K562 (cell line): ENCODE data around the gene BTRC. TPM values are rescaled to one million over a fixed set of nuclear protein-coding genes. Genes with fewer than 3 reads are reported as not detected.

Source experiments
- ARID4B ChIP-seq: sonication (generic); formaldehyde crosslinking; IDR thresholded peaks from 2 replicates; pipeline ENCODE4 v1.8.0; 2022; ENCODE audit warnings: mild to moderate bottlenecking, missing genetic modification reagents
- ATF7 ChIP-seq: fragments of 450-650 bp; IDR thresholded peaks from 2 replicates; pipeline ENCODE4 v1.7.1; 2014; ENCODE audit warnings: mild to moderate bottlenecking, moderate library complexity
- ETV6 ChIP-seq, 3 experiments: fragments of 150-350 bp in 1 of 3; sonication (generic) in 1 of 3; formaldehyde crosslinking in 1 of 3; IDR thresholded peaks; 2 replicates each; pipeline versions ENCODE4 v1.6.1 to v1.8.0; 2014 to 2022; ENCODE audit warnings: borderline replicate concordance in 2 of 3, low read depth in 2 of 3, antibody characterized with exemption in 1 of 3, low read length in 1 of 3, mild to moderate bottlenecking in 1 of 3, missing genetic modification reagents in 1 of 3
- GTF2A2 ChIP-seq: IDR thresholded peaks from 2 replicates; pipeline ENCODE4 v1.6.1; 2016; ENCODE audit warnings: mild to moderate bottlenecking, missing genetic modification characterization, missing compliant biosample characterization
- HNRNPL ChIP-seq: fragments of 200-400 bp; formaldehyde crosslinking; IDR thresholded peaks from 2 replicates; pipeline ENCODE4 v1.6.1; 2017; ENCODE audit warnings: low read depth, mild to moderate bottlenecking, low read length
- KDM2B ChIP-seq: fragments of 250-450 bp; sonication (Bioruptor Pico); IDR thresholded peaks from 2 replicates; pipeline ENCODE4 v1.8.0; 2021; ENCODE audit warnings: mild to moderate bottlenecking, moderate library complexity
- KLF16 ChIP-seq: IDR thresholded peaks from 2 replicates; pipeline ENCODE4 v1.6.1; 2016; ENCODE audit warnings: antibody characterized with exemption
- MEIS2 ChIP-seq: fragments of 450-650 bp; IDR thresholded peaks from 2 replicates; pipeline ENCODE4 v1.6.1; 2014; ENCODE audit warnings: mild to moderate bottlenecking; ENCODE audit not compliant: partially characterized antibody
- MTA2 ChIP-seq: fragments of 450-650 bp; IDR thresholded peaks from 2 replicates; pipeline ENCODE4 v1.6.1; 2016; ENCODE audit warnings: low read depth
- NCOR1 ChIP-seq: fragments of 450-650 bp; IDR thresholded peaks from 2 replicates; pipeline ENCODE4 v1.6.1; 2016; ENCODE audit warnings: mild to moderate bottlenecking, moderate library complexity
- NR4A1 ChIP-seq, 2 experiments: fragments of 250-450 bp in 1 of 2; fragments of 450-650 bp in 1 of 2; sonication (Bioruptor Pico) in 1 of 2; IDR thresholded peaks; 2 replicates each; pipeline versions ENCODE4 v1.4.0 to v1.6.1; 2016 to 2020; ENCODE audit warnings: mild to moderate bottlenecking in 2 of 2, missing compliant biosample characterization in 1 of 2, missing genetic modification characterization in 1 of 2, moderate library complexity in 1 of 2
- PBX2 ChIP-seq, 2 experiments: IDR thresholded peaks in 1 of 2; conservative IDR thresholded peaks in 1 of 2; 2 replicates each; pipeline ENCODE4 v1.6.1; 2016; ENCODE audit warnings: low read depth in 2 of 2, mild to moderate bottlenecking in 1 of 2, missing compliant biosample characterization in 1 of 2, missing genetic modification characterization in 1 of 2, moderate library complexity in 1 of 2
- TEAD4 ChIP-seq, 2 experiments: sonication (generic) in 1 of 2; formaldehyde crosslinking in 1 of 2; IDR thresholded peaks; 2 replicates each; pipeline versions ENCODE4 v1.6.1 to v1.8.0; 2012 to 2022; ENCODE audit warnings: borderline replicate concordance in 1 of 2, inconsistent platforms in 1 of 2, low read length in 1 of 2, mild to moderate bottlenecking in 1 of 2, missing genetic modification reagents in 1 of 2
- ZNF263 ChIP-seq: sonication (generic); formaldehyde crosslinking; IDR thresholded peaks from 2 replicates; pipeline ENCODE4 v1.8.0; 2022; ENCODE audit warnings: mild to moderate bottlenecking, missing genetic modification reagents, borderline replicate concordance
- ZNF586 ChIP-seq: fragments of 450-650 bp; formaldehyde crosslinking; conservative IDR thresholded peaks from 2 replicates; pipeline ENCODE4 v1.4.0; 2020; ENCODE audit warnings: mild to moderate bottlenecking, moderate library complexity
- ZNF778 ChIP-seq: fragments of 450-650 bp; formaldehyde crosslinking; IDR thresholded peaks from 2 replicates; pipeline ENCODE4 v1.4.0; 2020; ENCODE audit warnings: mild to moderate bottlenecking, moderate library complexity
- ZNF785 ChIP-seq: fragments of 250-450 bp; sonication (Bioruptor Pico); IDR thresholded peaks from 2 replicates; pipeline ENCODE4 v1.4.0; 2020; ENCODE audit warnings: mild to moderate bottlenecking
- polyA plus RNA-seq, 8 experiments: library from polyadenylated mRNA; depleted of rRNA in 4 of 8; stranded (reverse) in 5 of 8; unstranded in 3 of 8; fragments of >200 nt; fragmentation: Nextera tagmentation in 2 of 8; fragmentation: Illumina TruSeq in 1 of 8; extraction: Ambion mirVana in 2 of 8; extraction: Trizol in 1 of 8; gene quantifications; 2 replicates each; pipeline versions ENCODE4 v1.2.1 to v1.2.3, GENCODE V29; 2011 to 2014; ENCODE audit warnings: inconsistent platforms in 1 of 8, missing spikeins in 1 of 8
- total RNA-seq, 7 experiments: library from RNA; depleted of rRNA in 6 of 7; stranded (reverse); fragments of >200 nt in 6 of 7; fragmentation: Illumina TruSeq in 2 of 7; extraction: Trizol in 2 of 7; gene quantifications; 2 replicates each; pipeline versions ENCODE4 v1.2.1 to v1.2.3, GENCODE V29; 2011 to 2021; ENCODE audit warnings: low replicate concordance in 1 of 7

The BTRC gene
- total and polyA plus RNA-seq, 9 of the 15 experiments (the other 6 are each of a cell fraction or from before 2014, with no cell fraction given): 1.6 to 15.4 (median 7.0) TPM

DNA sequence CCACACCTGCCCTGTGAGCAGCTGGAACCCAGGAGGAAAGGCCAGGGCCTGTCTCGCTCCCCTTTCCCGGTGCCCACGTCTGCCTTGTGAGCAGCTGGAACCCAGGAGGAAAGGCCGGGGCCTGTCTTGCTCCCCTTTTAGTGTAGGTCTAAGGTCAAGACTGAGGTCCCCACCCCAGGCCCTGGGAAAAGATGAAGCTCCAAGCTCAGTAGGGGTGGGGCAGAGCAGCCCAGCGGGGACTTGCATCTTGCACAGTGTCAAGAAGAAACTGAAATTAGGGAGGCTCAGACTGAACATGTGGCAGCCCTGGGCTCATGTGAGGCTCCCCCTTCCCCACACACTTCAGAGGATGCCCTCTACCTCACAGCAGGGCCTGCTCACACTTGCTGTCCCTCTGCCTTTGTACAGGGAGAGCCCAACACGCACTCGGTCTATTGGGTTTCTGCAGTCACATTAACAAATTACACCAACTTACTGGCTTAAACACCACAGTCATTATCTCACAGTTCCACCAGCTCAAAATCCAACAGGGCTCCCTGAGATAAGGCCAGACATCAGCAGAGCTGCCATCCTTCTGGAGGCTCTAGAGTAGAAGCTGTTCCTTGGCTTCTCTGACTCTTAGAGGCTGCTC, 221.7 kb downstream of the BTRC start (continued):
- TF ChIP-seq ZNF586 (CRISPR knock-in tag): no peak
- TF ChIP-seq ARID4B (CRISPR knock-in tag): no peak
- no peak for TF ChIP-seq ZNF263 (CRISPR knock-in tag)
- peak; percentile 91 for TF ChIP-seq KLF16
- TF ChIP-seq TEAD4 (IDR thresholded peaks at IDR 0.05; ENCODE audit: low read length): peak; percentile 97
- TF ChIP-seq TEAD4 (CRISPR knock-in tag; IDR thresholded peaks at IDR 0.05; ENCODE audit: borderline replicate concordance): no peak
- TF ChIP-seq HNRNPL: no peak
- TF ChIP-seq ZNF778 (CRISPR knock-in tag): no peak
- no peak for TF ChIP-seq ETV6 (IDR thresholded peaks at IDR 0.05; ENCODE audit: borderline replicate concordance in 1 of 2, low read depth in 2 of 2, low read length in 1 of 2)
- no peak for TF ChIP-seq ETV6 (CRISPR knock-in tag; IDR thresholded peaks at IDR 0.05; ENCODE audit: borderline replicate concordance)
- no peak for TF ChIP-seq NR4A1 (CRISPR knock-in tag; IDR thresholded peaks at IDR 0.05)
- TF ChIP-seq NR4A1 (tag; IDR thresholded peaks at IDR 0.05): 0 out of 2 replicates have a peak, but pooled peaks have one; percentile 2
- no peak for TF ChIP-seq ZNF785 (CRISPR knock-in tag)
- peak; percentile 93 for TF ChIP-seq MTA2
- no peak for TF ChIP-seq PBX2 (CRISPR knock-in tag; IDR thresholded peaks at IDR 0.05; ENCODE audit: low read depth)
- TF ChIP-seq PBX2 (tag; conservative IDR thresholded peaks at IDR 0.05; ENCODE audit: low read depth): peak; percentile 38; the same call in 1 of the 2 replicates
- TF ChIP-seq MEIS2: peak; percentile 74
- peak; percentile 93 for TF ChIP-seq NCOR1
- no peak for TF ChIP-seq GTF2A2
- TF ChIP-seq ATF7: peak; percentile 21; the same call in 1 of the 2 replicates
- TF ChIP-seq KDM2B (CRISPR knock-in tag): no peak
